OCI-LY1 (cell line): ENCODE results near the gene SOCS7.

Experiments used
- H2AFZ ChIP-seq: fragments of 200-600 bp; sonication (generic), shearing (Covaris generic); 2 replicates; pipeline ENCODE4 v1.6.0; 2014; ENCODE audit warnings: antibody characterized with exemption, mild to moderate bottlenecking, low read length
- H3F3A ChIP-seq: fragments of 200-600 bp; sonication (generic), shearing (Covaris generic); 2 replicates; pipeline ENCODE4 v1.6.0; 2014; ENCODE audit warnings: mild to moderate bottlenecking, antibody characterized with exemption, low read length, moderate library complexity; ENCODE audit not compliant: insufficient read depth
- H3K27ac ChIP-seq: fragments of 200-600 bp; sonication (generic); 2 replicates; pipeline ENCODE4 v1.5.1; 2014; ENCODE audit warnings: low read length, mixed run types, mild to moderate bottlenecking, low read depth; ENCODE audit not compliant: poor library complexity, severe bottlenecking
- H3K27me3 ChIP-seq: fragments of 200-600 bp; sonication (generic); 2 replicates; pipeline ENCODE4 v1.6.0; 2014; ENCODE audit warnings: antibody characterized with exemption, mild to moderate bottlenecking, low read length, moderate library complexity; ENCODE audit not compliant: insufficient read depth
- H3K36me3 ChIP-seq: fragments of 200-600 bp; sonication (generic); 2 replicates; pipeline ENCODE4 v1.6.1; 2014; ENCODE audit warnings: mild to moderate bottlenecking, antibody characterized with exemption, low read length, moderate library complexity, mixed read lengths; ENCODE audit not compliant: insufficient read depth
- H3K4me1 ChIP-seq: fragments of 200-600 bp; sonication (generic); 2 replicates; pipeline ENCODE4 v1.5.1; 2014; ENCODE audit warnings: mild to moderate bottlenecking, low read length, moderate library complexity; ENCODE audit not compliant: insufficient read depth, severe bottlenecking
- H3K4me2 ChIP-seq: fragments of 200-600 bp; sonication (generic), shearing (Covaris generic); 2 replicates; pipeline ENCODE4 v1.6.1; 2014; ENCODE audit warnings: low read length
- H3K4me3 ChIP-seq: fragments of 200-600 bp; sonication (generic); 2 replicates; pipeline ENCODE4 v1.5.1; 2014; ENCODE audit warnings: low read length, low read depth, mild to moderate bottlenecking, mixed read lengths; ENCODE audit not compliant: poor library complexity, severe bottlenecking
- H3K79me2 ChIP-seq: fragments of 200-600 bp; shearing (Covaris generic); 2 replicates; pipeline ENCODE4 v1.6.1; 2016; ENCODE audit warnings: mixed run types, low read length, mixed read lengths; ENCODE audit not compliant: insufficient read depth
- H3K9ac ChIP-seq: fragments of 200-600 bp; sonication (generic), shearing (Covaris generic); 2 replicates; pipeline ENCODE4 v1.6.1; 2014; ENCODE audit warnings: mild to moderate bottlenecking, low read length, mixed read lengths
- H3K9me2 ChIP-seq: fragments of 200-600 bp; sonication (generic), shearing (Covaris generic); 2 replicates; pipeline ENCODE4 v1.6.1; 2014; ENCODE audit warnings: low read depth, mild to moderate bottlenecking, low read length, mixed read lengths
- H3K9me3 ChIP-seq: fragments of 200-600 bp; shearing (Covaris generic); 2 replicates; pipeline ENCODE4 v1.6.1; 2014; ENCODE audit warnings: low read length, mixed read lengths
- H4K20me1 ChIP-seq: fragments of 200-600 bp; sonication (generic), shearing (Covaris generic); 2 replicates; pipeline ENCODE4 v1.6.0; 2016; ENCODE audit warnings: mild to moderate bottlenecking, low read length; ENCODE audit not compliant: insufficient read depth
- EZH2 ChIP-seq: fragments of 200-600 bp; sonication (generic), shearing (Covaris generic); IDR thresholded peaks from 2 replicates; pipeline ENCODE4 v1.8.0; 2017; ENCODE audit warnings: borderline replicate concordance, mixed run types, mild to moderate bottlenecking, antibody characterized with exemption, low read length, moderate library complexity, mixed read lengths
- TF ChIP-seq, protein P1 (sequence below): fragments of 200-600 bp; sonication (generic), shearing (Covaris generic); IDR thresholded peaks from 2 replicates; pipeline ENCODE4 v1.5.1; 2017; ENCODE audit warnings: mild to moderate bottlenecking, antibody characterized with exemption, low read length, moderate library complexity, mixed read lengths

Gene SOCS7

DNA sequence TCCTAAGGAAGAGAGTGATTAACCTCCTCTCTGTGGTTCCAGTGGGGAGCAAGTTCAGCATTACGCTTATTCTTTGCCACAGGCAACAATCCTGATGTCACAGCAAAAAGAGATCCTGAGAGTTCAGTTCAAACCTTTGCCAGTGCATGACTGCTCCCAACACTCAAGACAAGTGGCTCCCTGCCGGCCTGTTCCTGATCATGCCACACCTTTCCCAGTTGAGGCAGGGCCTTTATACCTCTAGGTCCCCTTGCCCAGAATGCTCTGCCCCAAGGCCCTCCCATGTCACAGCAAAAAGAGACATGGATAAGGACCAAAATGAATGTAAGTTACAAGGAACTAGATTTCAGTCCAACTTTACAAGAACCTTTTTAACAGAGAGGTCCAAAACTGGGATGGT is 45.6 kb downstream of the SOCS7 start:
- H2AFZ ChIP-seq, result no peak overlapping the region
- no peaks in the 10 kb centered on the region for H3K4me1 ChIP-seq
- no peaks in the 10 kb centered on the region for H3K9me2 ChIP-seq
- no peak overlapping the region for H3K4me2 ChIP-seq
- peaks cover 9% of the 10 kb centered on the region; the same call in 1 of the 2 replicates for H3K36me3 ChIP-seq
- H3K9me3 ChIP-seq, result no peaks in the 10 kb centered on the region
- no peak overlapping the region for H3K4me3 ChIP-seq
- H3K9ac ChIP-seq, result no peak overlapping the region
- TF ChIP-seq EZH2, result no peak
- TF ChIP-seq, protein P1, sequence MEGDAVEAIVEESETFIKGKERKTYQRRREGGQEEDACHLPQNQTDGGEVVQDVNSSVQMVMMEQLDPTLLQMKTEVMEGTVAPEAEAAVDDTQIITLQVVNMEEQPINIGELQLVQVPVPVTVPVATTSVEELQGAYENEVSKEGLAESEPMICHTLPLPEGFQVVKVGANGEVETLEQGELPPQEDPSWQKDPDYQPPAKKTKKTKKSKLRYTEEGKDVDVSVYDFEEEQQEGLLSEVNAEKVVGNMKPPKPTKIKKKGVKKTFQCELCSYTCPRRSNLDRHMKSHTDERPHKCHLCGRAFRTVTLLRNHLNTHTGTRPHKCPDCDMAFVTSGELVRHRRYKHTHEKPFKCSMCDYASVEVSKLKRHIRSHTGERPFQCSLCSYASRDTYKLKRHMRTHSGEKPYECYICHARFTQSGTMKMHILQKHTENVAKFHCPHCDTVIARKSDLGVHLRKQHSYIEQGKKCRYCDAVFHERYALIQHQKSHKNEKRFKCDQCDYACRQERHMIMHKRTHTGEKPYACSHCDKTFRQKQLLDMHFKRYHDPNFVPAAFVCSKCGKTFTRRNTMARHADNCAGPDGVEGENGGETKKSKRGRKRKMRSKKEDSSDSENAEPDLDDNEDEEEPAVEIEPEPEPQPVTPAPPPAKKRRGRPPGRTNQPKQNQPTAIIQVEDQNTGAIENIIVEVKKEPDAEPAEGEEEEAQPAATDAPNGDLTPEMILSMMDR, result no peak
- H3K27me3 ChIP-seq, result no peaks in the 10 kb centered on the region
- no peaks in the 10 kb centered on the region for H3K79me2 ChIP-seq
- H3K27ac ChIP-seq, result no peak overlapping the region
- H4K20me1 ChIP-seq, result no peaks in the 10 kb centered on the region
- H3F3A ChIP-seq, result no peaks in the 10 kb centered on the region

DNA sequence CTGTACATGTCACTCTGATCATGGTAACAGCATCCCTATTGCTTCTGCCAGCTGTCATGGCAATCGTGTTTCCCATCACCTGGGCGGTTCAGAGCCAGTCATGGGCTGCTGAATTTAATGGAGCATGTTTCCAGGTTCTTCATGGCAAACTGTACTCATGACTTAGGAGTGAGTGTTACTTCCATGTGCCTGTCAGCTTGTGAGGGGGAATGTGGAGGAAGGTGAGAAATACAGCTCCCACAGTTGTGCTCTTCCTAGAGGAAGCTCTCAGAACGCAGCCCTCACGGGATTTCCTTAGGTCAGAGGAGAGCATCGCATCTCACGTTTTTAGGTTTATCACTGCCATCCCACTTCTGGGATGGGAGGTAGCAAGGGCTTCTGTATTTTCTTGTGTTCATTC is 48.6 kb downstream of the SOCS7 start:
- Histone ChIP-seq H3K9me2 (no peaks in the 10 kb centered on the region), H3K36me3 (peaks cover 9% of the 10 kb centered on the region; the same call in 1 of the 2 replicates)

DNA sequence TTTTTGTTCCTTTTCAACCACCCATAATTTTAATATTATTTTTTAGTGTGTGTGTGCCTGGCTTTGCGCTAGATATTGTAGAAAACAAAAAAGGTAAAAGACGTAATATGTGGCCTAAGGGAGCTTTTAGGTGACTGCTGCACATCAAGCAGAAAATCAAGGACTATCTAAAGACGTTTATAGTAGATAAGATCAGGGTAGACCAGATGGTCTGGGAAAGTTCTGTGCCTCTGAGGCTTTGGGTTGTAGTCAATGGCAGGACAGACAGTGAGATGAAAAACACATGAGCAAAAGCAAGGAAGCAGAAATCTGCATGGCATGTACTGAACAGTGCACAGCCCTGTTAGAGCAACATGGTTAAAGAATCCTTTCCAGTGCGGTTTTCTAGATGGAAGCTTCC is 49.8 kb downstream of the SOCS7 start:
- TF ChIP-seq, protein P1, result no peak
- TF ChIP-seq EZH2, result no peak

More for the DNA sequence above, 48.6 kb downstream of the SOCS7 start:
- Histone ChIP-seq H3K4me2 (no peak overlapping the region), H4K20me1 (no peaks in the 10 kb centered on the region), H3F3A (no peaks in the 10 kb centered on the region), H3K27me3 (no peaks in the 10 kb centered on the region), H3K4me3 (no peak overlapping the region), H3K27ac (no peak overlapping the region), H3K9me3 (no peaks in the 10 kb centered on the region), H3K4me1 (no peaks in the 10 kb centered on the region), H3K79me2 (no peaks in the 10 kb centered on the region), H2AFZ (no peak overlapping the region), H3K9ac (no peak overlapping the region)
- no peak for TF ChIP-seq EZH2
- TF ChIP-seq, protein P1, result no peak

More for the DNA sequence above, 49.8 kb downstream of the SOCS7 start:
- H3K79me2 ChIP-seq, result no peaks in the 10 kb centered on the region
- no peaks in the 10 kb centered on the region for H3K4me1 ChIP-seq
- no peaks in the 10 kb centered on the region for H3K9me3 ChIP-seq
- H3K4me3 ChIP-seq, result no peak overlapping the region
- H3F3A ChIP-seq, result no peaks in the 10 kb centered on the region
- no peak overlapping the region for H2AFZ ChIP-seq
- no peaks in the 10 kb centered on the region for H4K20me1 ChIP-seq
- H3K27ac ChIP-seq, result no peak overlapping the region
- H3K4me2 ChIP-seq, result no peak overlapping the region
- H3K9ac ChIP-seq, result no peak overlapping the region
- H3K36me3 ChIP-seq, result peaks cover 5% of the 10 kb centered on the region; the same call in 1 of the 2 replicates
- no peaks in the 10 kb centered on the region for H3K9me2 ChIP-seq
- no peaks in the 10 kb centered on the region for H3K27me3 ChIP-seq
